NK-92 treated with Interleukin-12 subunit alpha and Interleukin-12 subunit beta, amount 100 ng/mL, for 24 hours (cell line): ENCODE data around the gene ZBTB20.
"Not testable (repeated sequence)": the region's sequence is repeated elsewhere in the genome, so short reads cannot be mapped to it uniquely, and the experiment has no call there.

ENCODE experiments used
- DNase-seq: peaks from one replicate; lab custom pipeline; 2025; lab: John Stamatoyannopoulos, UW

ZBTB20 gene

DNA sequence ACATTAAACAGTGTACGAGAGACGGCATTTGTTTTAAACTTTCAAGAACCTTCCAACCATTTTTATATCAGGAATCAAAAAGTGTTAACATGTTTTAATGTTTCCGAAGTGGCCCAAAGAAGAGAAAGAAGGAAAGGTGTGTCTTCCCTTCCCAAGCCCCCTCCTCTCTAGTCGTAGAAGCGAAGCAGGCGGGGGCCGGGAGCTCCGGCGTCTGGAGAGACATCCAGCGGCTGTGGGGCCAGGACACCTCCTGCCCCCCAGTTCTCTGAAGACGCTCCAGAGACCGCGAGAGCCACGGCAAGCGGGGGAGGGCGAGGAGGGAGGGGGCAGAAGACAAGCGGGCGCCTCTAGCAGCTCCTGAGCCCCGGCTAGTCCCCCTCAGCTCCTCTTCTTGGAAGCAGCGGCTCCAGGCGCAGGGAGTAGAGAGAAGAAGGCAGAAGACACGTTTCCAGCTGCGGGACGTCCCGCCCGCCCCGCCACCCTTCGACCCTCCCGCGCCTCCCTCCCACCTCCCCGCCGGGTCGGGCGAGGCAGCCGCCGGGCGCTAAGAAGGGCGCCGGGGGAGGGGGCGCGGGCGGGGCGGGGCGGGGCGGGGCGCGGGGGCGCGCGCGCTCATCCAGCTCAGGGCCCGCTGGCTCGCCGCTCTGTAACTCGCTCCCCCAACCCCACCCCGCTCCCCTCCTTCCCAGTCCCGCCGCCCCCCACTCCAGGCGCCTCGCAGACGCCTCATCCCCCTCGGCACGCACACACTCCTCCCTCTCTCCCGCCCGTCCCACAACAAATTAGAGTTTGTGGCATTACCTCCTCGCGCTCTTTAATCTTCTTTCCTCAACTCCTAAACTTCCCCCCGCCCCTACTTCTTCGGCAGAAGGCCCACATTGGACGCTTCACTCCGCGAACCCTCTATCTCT lies at the start of gene ZBTB20:
Gene ZBTB20, minus strand, starts transcription at position 871 of the 911 bp plus-strand sequence.
- peak; percentile 62 for DNase-seq

GRCh38 chr3:115194476-115194875 lies 47.4 kb upstream of the ZBTB20 start:
- no peak for DNase-seq

- no peak for DNase-seq
Observed at GRCh38 chr3:115190747-115191146, 43.7 kb upstream of the ZBTB20 start.

DNA sequence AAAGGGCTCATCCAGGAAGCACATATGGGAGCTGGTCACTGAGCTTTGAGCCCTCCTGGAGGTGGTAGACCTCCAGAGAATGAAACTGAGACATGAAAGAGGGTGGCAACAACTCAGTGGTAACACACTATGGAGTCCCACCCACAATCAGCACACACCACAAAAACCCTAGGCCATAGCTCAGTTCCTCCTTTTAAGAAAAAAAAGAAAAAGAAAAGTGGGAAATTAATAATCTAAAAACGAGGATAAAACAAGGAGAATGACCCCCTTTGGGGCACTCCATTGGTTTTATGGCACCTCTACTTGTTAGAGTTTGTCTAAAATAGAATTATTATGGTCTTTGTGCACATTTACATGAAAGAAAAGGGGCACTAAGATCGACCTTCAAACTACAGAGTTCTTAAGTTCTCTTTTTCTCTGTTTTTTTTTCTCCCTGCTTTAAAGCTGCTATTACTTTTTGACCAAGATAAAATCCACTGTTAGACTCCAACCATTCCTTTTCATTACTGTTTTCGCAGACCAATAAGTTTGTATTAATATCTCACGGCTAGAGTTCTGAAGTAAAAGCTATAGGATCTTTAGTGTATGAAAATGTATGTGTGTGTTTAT lies 40.2 kb upstream of the ZBTB20 start:
- no peak for DNase-seq

GRCh38 chr3:115186351-115187148 lies 39.5 kb upstream of the ZBTB20 start:
- no peak for DNase-seq

DNA sequence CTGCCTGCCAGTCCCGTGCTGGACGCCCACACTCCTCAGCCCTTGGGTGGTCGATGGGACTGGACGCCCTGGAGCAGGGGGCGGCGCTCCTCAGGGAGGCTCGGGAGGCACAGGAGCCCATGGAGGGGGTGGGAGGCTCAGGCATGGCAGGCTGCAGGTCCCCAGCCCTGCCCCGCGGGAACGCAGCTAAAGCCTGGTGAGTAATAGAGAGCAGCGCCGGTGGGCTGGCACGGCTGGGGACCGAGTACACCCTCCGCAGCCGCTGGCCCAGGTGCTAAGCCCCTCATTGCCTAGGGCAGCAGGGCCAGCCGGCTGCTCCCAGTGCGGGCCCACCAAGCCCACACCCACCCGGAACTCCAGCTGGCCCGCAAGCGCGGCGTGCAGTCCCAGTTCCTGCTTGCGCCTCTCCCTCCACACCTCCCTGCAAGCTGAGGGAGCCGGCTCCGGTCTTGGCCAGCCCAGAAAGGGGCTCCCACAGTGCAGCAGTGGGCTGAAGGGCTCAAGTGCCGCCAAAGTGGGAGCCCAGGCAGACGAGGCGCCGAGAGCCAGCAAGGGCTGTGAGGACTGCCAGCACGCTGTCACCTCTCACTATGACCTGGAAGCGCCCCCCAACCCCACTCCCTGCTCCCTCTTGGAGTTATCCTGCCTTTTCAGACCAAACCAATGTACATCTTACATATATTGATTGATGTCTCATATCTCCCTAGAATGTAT lies 37.9 kb upstream of the ZBTB20 start:
- not testable (repeated sequence) for DNase-seq

DNA sequence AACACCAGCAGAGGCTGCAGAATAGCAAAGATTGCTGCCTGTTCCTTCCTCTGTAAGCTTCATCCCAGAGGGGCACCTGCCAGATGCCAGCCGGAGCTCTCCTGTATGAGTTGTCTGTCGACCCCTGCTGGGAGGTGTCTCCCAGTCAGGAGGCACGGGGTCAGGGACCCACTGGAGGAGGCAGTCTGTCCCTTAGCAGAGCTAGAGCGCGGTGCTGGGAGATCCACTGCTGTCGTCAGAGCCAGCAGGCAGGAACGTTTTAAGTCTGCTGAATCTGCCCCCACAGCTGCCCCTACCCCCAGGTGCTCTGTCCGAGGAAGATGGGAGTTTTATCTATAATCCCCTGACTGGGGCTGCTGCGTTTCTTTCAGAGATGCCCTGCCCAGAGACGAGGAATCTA lies 31.8 kb upstream of the ZBTB20 start:
- not testable (repeated sequence) for DNase-seq

DNA sequence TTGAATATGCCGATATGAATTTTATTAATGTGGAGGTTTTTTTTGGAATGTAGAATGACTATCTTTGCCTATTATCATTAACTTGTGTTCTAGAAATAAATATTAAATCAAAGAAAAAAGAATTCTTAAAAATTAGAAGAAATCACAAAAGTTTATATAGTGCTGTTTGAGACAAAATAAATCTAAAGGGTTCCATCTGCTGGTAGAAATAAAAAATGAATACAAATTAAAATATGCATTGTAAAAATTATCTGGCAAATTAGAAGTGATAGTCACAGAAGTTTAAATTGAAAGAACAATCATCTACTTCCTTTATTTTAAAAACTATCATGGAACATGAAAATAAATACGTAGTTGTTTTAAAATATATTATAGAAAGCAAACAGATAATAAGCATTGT lies 22.7 kb upstream of the ZBTB20 start:
- no peak for DNase-seq

GRCh38 chr3:115165701-115166100 lies 18.6 kb upstream of the ZBTB20 start:
- DNase-seq: no peak

DNA sequence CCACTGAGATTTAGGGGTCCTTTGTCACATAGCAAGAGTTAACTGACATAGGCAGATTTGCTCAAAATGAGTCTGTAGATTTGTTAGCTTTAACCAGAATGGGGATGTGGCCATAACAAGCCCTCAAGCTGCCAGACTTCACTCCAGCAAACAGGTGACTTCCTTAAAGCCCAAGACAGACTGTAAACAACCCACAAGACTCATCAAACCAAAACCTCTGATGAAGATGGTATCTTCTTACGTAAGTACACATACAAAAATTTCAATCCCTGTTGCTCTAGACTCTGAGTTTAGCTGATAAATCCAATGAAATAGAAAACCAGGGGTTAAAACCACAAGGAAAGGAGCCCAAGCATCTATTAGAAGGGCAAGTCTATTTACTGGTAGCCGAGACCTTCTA lies 18.2 kb upstream of the ZBTB20 start:
- DNase-seq: no peak

- DNase-seq: no peak
Observed at GRCh38 chr3:115164374-115165221, 17.5 kb upstream of the ZBTB20 start.

DNA sequence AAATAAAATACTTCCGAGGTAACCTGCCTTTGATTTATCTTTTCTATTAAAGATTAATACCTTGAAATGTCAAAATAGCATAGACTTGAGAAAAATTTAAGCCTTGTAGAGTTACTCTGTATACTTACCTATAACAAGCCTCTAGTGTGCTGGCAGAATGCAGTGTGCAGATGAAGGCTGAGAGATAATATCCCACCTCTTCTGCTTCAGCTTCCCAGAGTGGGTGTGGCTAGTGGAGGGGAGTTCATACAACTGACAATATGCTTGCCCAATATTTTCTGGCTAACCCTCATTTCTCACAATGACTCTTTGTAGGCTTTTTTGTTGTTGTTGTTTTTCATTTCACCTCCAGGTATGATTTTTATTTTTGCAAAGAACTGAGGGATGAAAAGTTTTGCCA lies 15.7 kb upstream of the ZBTB20 start:
- no peak for DNase-seq

GRCh38 chr3:115161866-115162265 lies 14.8 kb upstream of the ZBTB20 start:
- DNase-seq: no peak

DNA sequence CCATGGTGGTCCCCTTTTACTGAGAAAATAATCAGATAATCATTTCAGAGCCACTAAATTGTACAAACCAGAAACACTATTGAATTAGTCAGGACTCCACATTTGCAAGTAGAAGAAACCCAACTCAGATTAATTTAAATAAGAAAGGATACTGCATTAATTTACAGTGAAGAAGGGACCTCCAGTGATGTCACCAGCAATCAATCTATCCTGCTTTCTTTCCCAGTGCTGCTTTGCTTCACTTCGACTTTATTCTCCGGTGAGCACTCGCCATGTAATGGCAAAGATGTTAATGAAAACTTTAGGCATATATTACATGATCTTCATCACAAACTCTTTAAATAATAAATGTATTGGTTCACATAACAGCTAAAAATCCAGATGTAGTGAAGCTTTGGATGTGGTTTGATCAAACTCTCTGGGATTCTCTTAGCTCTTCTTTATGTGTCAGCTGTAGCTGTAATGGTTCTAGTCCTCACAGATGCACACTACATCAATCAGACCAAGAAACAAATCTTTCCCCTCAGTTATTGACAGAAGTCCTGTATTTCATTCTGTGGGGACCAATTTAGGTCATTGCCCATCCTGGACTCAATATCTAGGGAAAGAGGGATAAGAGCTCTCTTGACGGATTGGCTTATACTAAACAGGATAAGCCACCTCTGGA lies 14.2 kb upstream of the ZBTB20 start:
- DNase-seq: no peak

DNA sequence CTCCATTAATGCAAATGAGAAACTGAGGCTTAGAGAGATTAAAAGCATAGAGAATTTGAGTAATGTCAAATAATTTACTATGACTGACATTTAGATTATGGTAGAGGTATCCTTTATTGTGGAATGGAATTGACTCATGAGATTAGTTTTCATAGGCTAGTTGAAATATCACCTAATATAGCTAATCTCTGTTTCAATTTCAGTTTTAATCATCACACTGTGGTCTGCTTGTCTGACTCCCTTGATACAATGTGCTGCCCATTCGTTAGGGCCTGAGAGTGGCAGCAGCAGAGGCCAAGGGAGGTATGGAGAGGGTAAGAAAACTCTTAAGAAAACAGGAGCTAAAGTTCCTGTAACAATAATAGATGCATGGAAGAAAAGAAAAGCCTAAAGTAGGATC lies 13.2 kb upstream of the ZBTB20 start:
- no peak for DNase-seq

- DNase-seq: no peak
Observed at GRCh38 chr3:115156046-115156654, 9.1 kb upstream of the ZBTB20 start.

GRCh38 chr3:115154611-115155010 lies 7.5 kb upstream of the ZBTB20 start:
- no peak for DNase-seq

- DNase-seq: no peak
Observed at GRCh38 chr3:115151921-115152320, 4.8 kb upstream of the ZBTB20 start.

DNA sequence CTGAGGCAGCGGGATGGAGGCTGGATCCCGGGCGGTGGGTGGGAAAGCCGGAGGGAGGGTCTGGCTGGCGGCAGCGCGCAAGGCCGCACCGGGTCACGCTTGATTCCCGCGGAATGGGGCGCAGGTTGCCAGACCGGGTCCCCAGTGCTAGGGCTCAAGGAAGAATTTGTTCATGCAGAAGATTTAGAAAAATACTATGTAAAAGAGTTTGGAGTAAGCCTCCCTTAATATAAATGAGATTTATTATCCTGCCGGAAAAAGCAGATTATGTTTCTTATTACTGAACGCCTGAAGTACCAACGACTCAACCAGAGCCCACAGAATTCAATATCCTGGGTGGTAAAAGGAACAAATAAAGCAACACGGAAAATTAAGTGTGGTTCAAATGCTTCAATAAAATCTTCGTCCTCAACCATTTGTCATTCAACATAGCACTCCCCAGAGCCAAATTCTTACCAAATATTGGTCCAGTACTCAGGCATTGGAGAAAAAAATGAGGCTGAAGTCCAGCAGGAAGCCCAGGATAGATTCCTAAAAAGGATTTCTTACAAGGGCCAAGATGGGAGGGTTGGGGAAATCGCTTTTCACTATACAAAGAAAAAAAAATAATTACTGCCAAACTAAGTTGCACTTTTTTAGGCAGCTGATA lies 1.2 kb upstream of the ZBTB20 start:
- no peak for DNase-seq
